Body of pancreas (tissue), 4 donors: ENCODE data around the gene NOG.

ENCODE experiments used
- POLR2A ChIP-seq, 3 donors: fragments of 450-650 bp; IDR thresholded peaks; one replicate each; pipeline ENCODE4 v1.6.1; 2016; ENCODE audit warnings: antibody characterized with exemption in 3 of 3, mild to moderate bottlenecking in 2 of 3
- TF ChIP-seq, protein P1 (sequence below), 7 experiments: fragments of 450-650 bp in 4 of 7; fragments of 200-600 bp in 3 of 7; sonication (generic) in 3 of 7; IDR thresholded peaks; one replicate each; pipeline ENCODE4 v1.5.1; 2016 to 2019; ENCODE audit warnings: antibody characterized with exemption in 7 of 7

DNA sequence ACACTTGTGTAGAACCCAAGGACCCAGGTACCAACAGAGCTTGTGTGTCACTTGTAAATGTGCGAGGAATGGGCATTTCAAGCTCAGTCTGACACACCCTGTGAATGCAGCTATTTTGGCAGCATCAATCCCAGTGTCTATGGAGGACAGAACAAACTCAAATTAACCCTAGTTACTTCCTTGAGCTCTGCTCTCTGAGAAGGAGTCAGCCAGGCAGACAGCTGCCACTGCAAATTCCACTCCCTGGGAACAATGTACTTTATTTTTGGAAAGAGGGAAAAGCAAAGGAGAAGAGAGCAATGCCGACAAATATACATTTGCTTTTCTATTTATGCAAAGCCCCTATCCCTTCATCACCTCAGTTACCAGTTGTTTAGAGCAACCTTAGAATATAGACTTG is 48.4 kb upstream of the NOG start:
- TF ChIP-seq, protein P1, sequence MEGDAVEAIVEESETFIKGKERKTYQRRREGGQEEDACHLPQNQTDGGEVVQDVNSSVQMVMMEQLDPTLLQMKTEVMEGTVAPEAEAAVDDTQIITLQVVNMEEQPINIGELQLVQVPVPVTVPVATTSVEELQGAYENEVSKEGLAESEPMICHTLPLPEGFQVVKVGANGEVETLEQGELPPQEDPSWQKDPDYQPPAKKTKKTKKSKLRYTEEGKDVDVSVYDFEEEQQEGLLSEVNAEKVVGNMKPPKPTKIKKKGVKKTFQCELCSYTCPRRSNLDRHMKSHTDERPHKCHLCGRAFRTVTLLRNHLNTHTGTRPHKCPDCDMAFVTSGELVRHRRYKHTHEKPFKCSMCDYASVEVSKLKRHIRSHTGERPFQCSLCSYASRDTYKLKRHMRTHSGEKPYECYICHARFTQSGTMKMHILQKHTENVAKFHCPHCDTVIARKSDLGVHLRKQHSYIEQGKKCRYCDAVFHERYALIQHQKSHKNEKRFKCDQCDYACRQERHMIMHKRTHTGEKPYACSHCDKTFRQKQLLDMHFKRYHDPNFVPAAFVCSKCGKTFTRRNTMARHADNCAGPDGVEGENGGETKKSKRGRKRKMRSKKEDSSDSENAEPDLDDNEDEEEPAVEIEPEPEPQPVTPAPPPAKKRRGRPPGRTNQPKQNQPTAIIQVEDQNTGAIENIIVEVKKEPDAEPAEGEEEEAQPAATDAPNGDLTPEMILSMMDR (IDR thresholded peaks at IDR 0.05), result no peak
- TF ChIP-seq POLR2A (IDR thresholded peaks at IDR 0.05), result no peak
